Stimulated activated naive CD8-positive, alpha-beta T cell treated with anti-CD3 and anti-CD28 coated beads, Interleukin-15, Interleukin-2, amounts not matched to agents 100 ng/mL and 50 ng/mL, for 24 hours (primary cell): Measurements from ENCODE around the gene ADAM15.

ENCODE experiments used
- H3K27ac Mint-ChIP-seq: one replicate; pipeline ENCODE4 v1.8.0; 2021; ENCODE audit warnings: mild to moderate bottlenecking, mixed read lengths
- H3K27me3 Mint-ChIP-seq: one replicate; pipeline ENCODE4 v1.8.0; 2021; ENCODE audit warnings: mixed read lengths
- H3K36me3 Mint-ChIP-seq: one replicate; pipeline ENCODE4 v1.8.0; 2021; ENCODE audit warnings: low read depth, mixed read lengths
- H3K4me1 Mint-ChIP-seq: one replicate; pipeline ENCODE4 v1.8.0; 2021; ENCODE audit warnings: low read depth, mixed read lengths
- H3K4me3 Mint-ChIP-seq: one replicate; pipeline ENCODE4 v1.8.0; 2021; ENCODE audit warnings: mild to moderate bottlenecking, mixed read lengths
- H3K9me3 Mint-ChIP-seq: one replicate; pipeline ENCODE4 v1.8.0; 2021; ENCODE audit warnings: mixed read lengths

ADAM15 gene

DNA sequence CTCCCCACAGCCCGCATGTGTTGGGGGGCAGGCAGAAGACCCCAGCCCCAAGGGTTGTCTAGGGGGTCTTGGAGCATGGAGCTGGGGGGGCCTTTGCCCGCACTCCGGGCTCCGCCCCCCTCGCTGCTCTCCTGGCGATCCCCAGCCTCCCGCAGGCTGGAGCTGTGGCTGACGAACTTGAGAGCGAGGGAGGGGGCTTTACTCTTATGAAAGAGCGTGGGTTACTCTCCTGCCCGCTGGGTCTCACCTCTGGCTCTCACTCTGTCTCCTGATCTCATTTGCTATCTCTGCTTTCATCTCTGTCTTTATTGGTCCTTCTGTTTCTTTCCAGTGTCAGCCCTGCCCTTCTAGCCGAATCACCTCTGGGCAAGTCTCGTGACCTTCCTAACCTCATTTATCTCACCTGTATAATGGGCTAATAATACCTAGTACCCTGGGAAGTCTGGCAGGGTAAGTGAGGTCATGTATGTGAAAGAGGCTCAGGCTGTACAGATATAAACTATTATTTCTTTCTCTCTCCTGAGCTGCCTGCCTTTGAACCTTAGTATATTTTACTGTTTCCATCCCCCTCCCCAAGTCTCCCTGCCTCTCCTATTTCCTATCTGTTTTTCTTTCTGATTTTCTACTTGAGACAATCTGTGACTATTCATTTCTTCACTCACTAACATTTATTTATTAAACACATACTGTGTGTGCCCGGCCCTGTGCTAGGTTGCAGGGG lies 13.2 kb downstream of the ADAM15 start:
- H3K4me1 Mint-ChIP-seq, result peaks cover 30% of the 10 kb centered on the region
- H3K4me3 Mint-ChIP-seq, result peak overlapping the region; percentile 79
- H3K9me3 Mint-ChIP-seq, result no peaks in the 10 kb centered on the region
- H3K27me3 Mint-ChIP-seq, result no peaks in the 10 kb centered on the region
- H3K27ac Mint-ChIP-seq, result no peak overlapping the region
- H3K36me3 Mint-ChIP-seq, result peaks cover 5% of the 10 kb centered on the region

DNA sequence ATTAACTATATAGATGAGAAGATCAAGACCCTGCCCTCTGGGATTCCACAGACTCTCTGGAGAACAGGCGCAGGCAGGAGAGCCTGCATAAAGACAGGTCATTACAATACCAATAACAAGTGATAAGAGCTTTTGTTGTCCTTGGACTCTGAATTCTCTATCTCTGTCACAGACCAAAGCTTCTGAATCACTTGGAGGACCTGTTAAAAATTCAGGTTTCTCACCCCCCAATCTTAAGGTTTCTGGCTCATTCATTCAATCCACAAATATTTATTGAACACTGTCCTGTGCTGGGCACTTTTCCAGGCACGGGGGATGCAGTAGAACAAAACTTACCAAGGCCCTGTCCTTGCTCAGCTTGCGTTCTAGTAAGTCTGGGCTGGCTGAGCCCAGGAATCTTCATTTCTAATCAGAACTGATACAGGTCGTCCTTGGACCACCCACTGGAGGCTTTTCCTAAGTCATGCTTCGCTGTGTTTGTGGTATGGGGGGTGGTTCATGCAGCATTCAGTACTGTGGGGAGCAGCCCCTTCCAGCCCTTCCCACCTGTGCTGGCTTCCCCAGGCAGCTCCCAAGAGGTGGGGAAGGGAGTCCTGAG lies 13.8 kb downstream of the ADAM15 start:
- Mint-ChIP-seq H3K36me3 (peaks cover 5% of the 10 kb centered on the region), H3K27me3 (no peaks in the 10 kb centered on the region), H3K4me3 (peak overlapping the region; percentile 79), H3K27ac (no peak overlapping the region), H3K9me3 (no peaks in the 10 kb centered on the region), H3K4me1 (peaks cover 30% of the 10 kb centered on the region)

DNA sequence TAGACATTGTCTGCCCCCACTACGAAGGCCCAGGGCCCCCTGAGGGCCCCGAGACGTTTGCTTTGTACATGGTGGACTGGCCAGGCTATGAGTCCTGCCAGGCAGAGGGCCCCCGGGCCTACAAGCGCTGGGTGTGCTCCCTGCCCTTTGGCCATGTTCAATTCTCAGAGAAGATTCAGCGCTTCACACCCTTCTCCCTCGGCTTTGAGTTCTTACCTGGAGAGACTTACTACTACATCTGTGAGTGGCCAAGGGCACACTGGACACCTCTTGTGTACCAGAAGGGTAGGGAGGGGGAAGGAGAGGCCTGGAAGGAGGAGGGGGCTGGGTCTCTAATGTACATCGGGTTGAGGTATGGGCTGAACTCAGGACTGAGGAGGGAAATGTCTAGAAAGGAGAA lies 15.7 kb downstream of the ADAM15 start:
- Mint-ChIP-seq H3K4me3 (no peak overlapping the region), H3K27me3 (no peaks in the 10 kb centered on the region), H3K27ac (no peak overlapping the region), H3K4me1 (peaks cover 37% of the 10 kb centered on the region), H3K9me3 (no peaks in the 10 kb centered on the region), H3K36me3 (no peaks in the 10 kb centered on the region)

DNA sequence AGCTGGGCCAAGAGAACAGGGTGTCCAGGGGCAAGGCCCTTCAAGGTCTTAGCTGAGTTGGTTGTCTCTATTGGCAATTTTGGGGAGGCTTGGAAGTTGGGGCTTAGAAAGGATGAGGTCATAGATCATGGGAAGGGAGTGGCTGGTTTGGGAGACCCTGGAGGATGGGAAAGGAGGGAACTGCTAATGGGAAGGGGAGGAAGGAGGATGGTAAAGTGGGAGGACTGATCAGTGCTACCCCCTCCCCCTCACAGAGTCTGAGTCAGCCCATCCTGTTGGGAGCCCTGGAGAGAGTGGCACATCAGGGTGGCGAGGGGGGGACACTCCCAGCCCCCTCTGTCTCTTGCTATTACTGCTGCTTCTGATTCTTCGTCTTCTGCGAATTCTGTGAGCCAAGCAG lies 17.5 kb downstream of the ADAM15 start:
- Mint-ChIP-seq H3K4me1 (peaks cover 23% of the 10 kb centered on the region), H3K27me3 (no peaks in the 10 kb centered on the region), H3K27ac (no peak overlapping the region), H3K9me3 (no peaks in the 10 kb centered on the region), H3K4me3 (no peak overlapping the region), H3K36me3 (no peaks in the 10 kb centered on the region)

DNA sequence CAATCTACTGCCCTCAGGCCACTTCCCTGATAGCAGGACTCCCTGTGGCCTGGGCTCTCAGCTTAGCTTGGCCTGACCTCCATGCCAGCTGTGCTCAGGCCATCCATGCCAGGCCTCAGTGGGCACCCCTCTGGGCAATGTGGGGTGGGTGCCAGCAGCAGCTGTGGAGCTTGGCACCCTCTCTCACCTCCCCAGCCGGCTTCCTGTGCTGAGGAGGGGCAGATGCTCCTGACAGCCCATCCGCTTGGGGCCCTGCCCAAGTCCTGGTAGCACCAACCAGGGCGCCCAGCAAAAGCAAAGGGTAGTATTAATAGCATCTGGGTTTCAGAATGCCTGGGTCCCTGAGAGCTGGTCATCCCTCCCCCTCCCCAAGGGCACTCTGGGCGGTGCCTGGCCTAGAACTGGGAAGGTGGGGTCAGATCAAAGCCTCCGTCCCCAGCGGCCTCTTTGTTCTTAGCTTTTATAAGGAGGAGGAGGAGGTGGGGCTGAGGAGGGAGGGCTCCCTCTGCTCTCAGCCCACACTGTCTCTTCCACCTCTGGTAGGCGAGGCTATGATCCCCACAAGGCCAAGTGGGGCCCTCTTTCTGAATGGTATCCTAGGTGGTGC lies 18.5 kb downstream of the ADAM15 start:
- Mint-ChIP-seq H3K36me3 (no peaks in the 10 kb centered on the region), H3K27ac (no peak overlapping the region), H3K4me3 (no peak overlapping the region), H3K9me3 (no peaks in the 10 kb centered on the region), H3K4me1 (peaks cover 21% of the 10 kb centered on the region), H3K27me3 (no peaks in the 10 kb centered on the region)

DNA sequence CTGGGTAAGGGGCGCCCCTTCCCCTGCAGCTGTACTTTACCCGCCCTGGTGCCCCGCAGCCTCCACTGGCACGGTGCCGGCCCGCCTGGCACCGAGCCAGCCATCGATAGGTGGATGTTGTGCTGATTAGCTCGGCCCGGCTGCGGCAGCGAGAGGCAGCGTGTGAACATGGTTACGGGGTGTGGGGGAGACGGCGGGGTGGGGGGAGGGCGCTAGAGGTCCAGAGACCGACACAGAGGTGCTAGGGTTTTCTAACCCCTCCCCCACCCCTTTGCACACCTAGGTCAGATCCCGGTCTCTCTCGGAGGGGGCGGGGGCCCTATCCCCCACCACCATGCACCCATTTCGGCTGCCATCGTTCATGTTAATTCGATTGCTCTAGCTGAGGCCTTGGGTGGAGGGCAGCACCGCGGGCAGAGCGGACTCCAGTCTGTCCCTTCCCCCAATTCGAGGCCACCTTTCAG lies 19.1 kb downstream of the ADAM15 start:
- Mint-ChIP-seq H3K4me3 (peak overlapping the region; percentile 39), H3K27me3 (no peaks in the 10 kb centered on the region), H3K36me3 (no peaks in the 10 kb centered on the region), H3K27ac (no peak overlapping the region), H3K9me3 (no peaks in the 10 kb centered on the region), H3K4me1 (peaks cover 17% of the 10 kb centered on the region)

DNA sequence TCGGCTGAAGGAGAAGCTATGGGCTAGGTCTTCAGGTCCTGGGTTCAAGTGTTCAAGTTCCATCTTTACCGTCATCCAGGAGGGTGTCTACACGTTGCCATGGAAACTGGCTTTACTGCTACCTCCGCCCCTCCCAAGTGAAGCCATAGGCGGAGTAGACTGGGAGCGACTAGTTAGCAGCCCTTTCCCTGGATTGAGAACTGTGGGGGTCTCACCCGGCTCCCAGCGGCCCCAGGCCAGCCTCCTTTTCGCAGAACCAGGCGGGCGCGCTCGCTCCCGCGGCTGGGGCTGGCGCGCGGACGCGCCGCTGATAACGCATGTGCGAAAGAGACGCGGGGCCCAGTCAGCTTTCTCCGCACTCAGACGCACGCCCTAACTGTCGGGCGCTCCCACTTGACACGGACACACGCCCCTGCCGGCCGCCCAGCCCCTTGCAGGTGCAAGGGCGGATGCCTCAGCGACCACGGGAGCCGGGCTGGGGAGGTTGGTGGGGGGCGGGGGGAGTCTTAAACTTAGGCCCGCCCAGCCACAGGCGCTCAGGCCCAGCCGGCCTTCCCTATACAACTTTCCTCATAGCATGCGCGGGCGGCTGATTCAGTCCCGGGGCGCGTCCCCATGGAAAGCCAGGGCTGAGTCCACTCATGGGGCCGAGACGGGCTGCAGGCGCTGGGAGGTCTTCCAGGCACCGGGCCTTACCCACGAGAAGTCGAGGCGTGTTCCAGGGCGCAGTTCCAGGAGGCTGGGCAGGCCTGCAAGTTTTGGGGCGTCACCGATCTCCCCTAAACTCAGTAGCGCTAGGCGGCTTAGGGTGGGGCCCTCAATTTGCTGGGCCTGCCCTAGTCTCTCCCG lies 19.8 kb downstream of the ADAM15 start:
- H3K27ac Mint-ChIP-seq, result no peak overlapping the region
- H3K4me1 Mint-ChIP-seq, result peaks cover 17% of the 10 kb centered on the region

DNA sequence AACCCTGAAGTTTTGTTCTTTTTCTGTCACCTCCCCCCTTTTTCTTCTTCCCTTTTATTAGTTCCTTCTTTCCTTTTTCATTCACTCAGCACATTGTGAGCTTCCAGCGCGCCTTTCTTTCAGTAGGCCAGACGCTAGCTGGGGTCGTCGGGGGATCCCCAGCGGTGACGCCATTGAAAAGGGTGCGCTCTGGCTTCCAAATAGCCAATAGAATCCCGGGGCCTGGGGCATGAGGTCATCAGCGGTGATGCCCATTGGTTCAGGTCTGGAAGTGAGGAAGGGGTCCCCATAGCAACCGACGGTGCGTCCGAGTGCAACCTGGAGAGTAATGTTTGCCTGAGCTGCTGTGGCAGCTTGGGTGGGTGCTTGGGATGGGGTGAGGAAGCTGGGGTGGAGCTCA lies 20.6 kb downstream of the ADAM15 start:
- H3K4me1 Mint-ChIP-seq, result peaks cover 17% of the 10 kb centered on the region
- no peaks in the 10 kb centered on the region for H3K9me3 Mint-ChIP-seq
- peak overlapping the region; percentile 20 for H3K4me3 Mint-ChIP-seq
- H3K36me3 Mint-ChIP-seq, result no peaks in the 10 kb centered on the region
- no peaks in the 10 kb centered on the region for H3K27me3 Mint-ChIP-seq
- no peak overlapping the region for H3K27ac Mint-ChIP-seq

More for the DNA sequence above, 19.8 kb downstream of the ADAM15 start:
- Mint-ChIP-seq H3K27me3 (no peaks in the 10 kb centered on the region), H3K9me3 (no peaks in the 10 kb centered on the region), H3K36me3 (no peaks in the 10 kb centered on the region), H3K4me3 (peak overlapping the region; percentile 39)

DNA sequence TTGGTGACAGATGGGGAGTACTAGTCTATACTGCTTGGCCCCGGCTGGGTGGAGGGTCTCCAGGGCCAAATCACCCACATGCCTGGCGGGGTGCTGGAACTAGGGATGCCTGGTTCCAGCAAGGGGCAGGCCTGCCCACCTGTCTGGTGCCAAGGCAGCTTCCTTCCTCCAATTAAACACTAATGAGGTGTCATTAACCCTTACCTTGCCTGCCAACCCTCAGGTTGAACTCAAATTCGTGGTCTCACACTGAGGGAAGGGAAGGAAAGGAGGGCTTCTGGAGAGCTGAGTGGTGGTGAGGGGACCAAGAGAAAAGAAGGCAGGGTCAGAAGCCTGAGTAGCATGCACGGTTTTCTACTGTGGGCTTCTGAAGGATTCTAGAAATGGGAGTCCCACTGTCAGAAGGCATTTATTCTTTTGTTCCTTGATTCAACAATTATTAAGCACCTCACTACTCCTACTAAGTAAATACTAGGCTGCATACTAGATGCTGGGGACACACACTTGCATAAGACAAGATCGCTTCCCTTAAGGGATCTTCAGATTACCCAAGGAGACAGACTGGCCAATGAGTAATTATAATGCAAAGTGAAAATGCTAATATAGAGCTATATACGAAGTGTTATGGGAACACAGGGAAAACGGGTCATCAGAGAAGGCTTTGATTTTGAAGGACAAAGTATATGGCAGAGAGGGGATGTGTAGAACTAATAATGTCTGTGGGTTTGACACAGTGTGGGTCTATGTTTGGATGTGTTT lies 21.6 kb downstream of the ADAM15 start:
- H3K4me1 Mint-ChIP-seq, result peaks cover 17% of the 10 kb centered on the region
- H3K9me3 Mint-ChIP-seq, result no peaks in the 10 kb centered on the region
- no peaks in the 10 kb centered on the region for H3K36me3 Mint-ChIP-seq
- H3K4me3 Mint-ChIP-seq, result no peak overlapping the region
- peaks cover 1% of the 10 kb centered on the region for H3K27me3 Mint-ChIP-seq
- H3K27ac Mint-ChIP-seq, result no peak overlapping the region

DNA sequence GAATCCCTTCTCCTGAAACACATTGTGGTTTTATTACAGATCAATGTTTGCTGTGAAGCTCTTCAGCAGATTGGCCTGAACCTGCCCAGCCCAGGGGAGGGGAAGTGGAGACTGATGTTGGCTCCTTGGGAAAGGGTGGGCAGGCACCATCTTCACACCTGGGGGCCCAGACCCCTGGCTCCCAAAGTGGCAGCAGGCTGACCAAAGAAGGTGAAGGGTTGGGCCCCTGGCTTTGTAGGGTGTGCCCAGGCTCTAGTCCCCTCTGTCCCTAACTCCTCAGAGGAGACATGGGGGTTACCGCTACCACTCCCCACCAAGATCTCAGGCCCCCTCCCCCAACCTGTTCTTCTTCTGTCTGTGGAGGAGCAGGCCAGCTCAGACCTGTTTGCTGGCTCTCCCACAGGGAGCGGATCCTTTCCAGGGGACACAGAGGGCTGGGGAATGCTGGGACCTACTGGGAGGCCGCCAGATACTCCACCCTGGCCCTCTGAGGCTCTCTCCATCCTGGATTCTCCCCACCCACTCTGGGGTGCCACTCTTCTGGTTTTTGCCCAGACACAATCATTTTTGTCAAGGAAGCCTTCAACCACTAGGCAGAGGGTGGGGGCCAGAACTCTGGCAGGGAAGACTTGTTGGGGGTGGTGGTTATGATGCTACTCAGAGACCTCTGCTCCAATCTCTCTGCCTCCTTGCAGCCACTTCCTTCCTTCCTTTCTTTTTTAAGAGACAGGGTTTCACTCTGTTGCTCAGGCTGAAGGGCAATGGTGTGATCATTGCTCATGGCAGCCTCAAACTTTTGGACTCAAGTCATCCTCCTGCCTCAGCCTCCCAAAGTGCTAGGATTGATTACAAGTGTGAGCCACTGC lies 22.5 kb downstream of the ADAM15 start:
- H3K36me3 Mint-ChIP-seq, result no peaks in the 10 kb centered on the region
- H3K27me3 Mint-ChIP-seq, result peaks cover 4% of the 10 kb centered on the region
- peaks cover 17% of the 10 kb centered on the region for H3K4me1 Mint-ChIP-seq
- H3K27ac Mint-ChIP-seq, result no peak overlapping the region
- H3K4me3 Mint-ChIP-seq, result no peak overlapping the region
- H3K9me3 Mint-ChIP-seq, result no peaks in the 10 kb centered on the region

DNA sequence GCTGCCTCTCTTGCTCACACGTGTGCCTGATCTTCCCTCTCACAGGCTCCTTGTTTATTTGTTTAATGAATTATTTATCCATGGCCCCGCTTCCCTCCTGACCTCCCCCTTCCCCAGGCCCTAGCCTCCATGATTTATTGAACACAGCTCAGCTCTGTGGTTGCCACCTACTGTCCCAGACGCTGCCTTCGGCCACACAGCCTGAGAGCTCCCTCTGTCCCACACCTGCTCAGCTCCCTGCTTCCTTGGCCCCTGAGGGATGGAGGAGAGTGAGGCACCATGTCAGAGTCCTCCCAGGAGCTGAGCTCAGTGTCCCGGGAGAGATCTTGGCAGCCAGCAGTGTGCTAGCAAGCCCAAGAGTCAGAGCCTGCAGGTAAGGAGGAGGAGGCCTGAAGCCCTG lies 24.4 kb downstream of the ADAM15 start:
- Mint-ChIP-seq H3K27ac (no peak overlapping the region), H3K9me3 (no peaks in the 10 kb centered on the region), H3K27me3 (peaks cover 14% of the 10 kb centered on the region), H3K4me3 (no peak overlapping the region), H3K36me3 (no peaks in the 10 kb centered on the region), H3K4me1 (peaks cover 26% of the 10 kb centered on the region)

DNA sequence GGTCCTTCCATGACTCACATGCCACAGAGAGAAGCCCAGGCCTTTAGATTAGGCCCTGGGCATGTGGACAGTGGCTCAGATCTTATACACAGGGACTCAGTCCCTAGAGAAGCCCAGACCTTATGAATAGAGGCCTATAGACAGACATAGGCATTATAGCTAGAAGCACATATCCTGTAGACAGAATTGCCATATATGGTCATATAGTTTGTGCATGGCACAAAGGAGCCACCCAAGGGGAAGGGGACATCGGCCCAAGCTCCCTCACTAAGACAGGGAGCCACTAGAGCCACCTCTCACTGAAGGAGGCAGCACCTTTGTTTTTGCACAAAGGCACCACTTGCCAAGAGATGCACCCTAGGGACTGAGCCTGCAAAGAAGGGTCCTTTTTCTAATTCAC lies 25.3 kb downstream of the ADAM15 start:
- Mint-ChIP-seq H3K4me3 (no peak overlapping the region), H3K27ac (no peak overlapping the region), H3K9me3 (no peaks in the 10 kb centered on the region), H3K36me3 (no peaks in the 10 kb centered on the region), H3K4me1 (peaks cover 26% of the 10 kb centered on the region), H3K27me3 (peaks cover 18% of the 10 kb centered on the region)

DNA sequence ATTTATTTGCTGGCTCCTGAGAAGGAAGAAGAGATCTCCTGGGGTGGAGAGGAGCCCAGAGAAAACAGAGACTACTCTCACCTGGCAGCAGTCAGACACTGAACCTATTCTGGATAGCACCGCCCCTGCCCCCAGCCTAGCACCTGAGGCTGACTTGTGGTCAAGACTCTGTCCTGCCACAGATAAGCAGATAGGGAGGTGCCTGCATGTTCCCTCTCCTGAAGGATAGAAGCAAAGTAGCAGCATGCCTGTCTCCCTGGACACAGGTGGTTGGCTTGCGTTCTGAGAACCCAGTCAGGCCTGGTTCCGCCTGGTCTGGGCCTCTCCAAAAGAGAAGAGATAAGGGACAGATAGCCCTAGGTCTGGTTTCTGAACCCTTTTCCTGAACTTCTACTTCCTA lies 26.2 kb downstream of the ADAM15 start:
- peaks cover 25% of the 10 kb centered on the region for H3K27me3 Mint-ChIP-seq
- H3K36me3 Mint-ChIP-seq, result no peaks in the 10 kb centered on the region
- no peaks in the 10 kb centered on the region for H3K9me3 Mint-ChIP-seq
- H3K4me1 Mint-ChIP-seq, result peaks cover 29% of the 10 kb centered on the region
- no peak overlapping the region for H3K4me3 Mint-ChIP-seq
- H3K27ac Mint-ChIP-seq, result no peak overlapping the region
